Brain pericyte (primary cell): Measurements from ENCODE around the gene TBL1X.
"Not testable (repeated sequence)": the region's sequence is repeated elsewhere in the genome, so short reads cannot be mapped to it uniquely, and the experiment has no call there.

Source experiments
- DNase-seq: peaks from one replicate; pipeline ENCODE4 v3.0.0-alpha.2; 2012; ENCODE audit warnings: low read depth, low spot score

The TBL1X gene

DNA sequence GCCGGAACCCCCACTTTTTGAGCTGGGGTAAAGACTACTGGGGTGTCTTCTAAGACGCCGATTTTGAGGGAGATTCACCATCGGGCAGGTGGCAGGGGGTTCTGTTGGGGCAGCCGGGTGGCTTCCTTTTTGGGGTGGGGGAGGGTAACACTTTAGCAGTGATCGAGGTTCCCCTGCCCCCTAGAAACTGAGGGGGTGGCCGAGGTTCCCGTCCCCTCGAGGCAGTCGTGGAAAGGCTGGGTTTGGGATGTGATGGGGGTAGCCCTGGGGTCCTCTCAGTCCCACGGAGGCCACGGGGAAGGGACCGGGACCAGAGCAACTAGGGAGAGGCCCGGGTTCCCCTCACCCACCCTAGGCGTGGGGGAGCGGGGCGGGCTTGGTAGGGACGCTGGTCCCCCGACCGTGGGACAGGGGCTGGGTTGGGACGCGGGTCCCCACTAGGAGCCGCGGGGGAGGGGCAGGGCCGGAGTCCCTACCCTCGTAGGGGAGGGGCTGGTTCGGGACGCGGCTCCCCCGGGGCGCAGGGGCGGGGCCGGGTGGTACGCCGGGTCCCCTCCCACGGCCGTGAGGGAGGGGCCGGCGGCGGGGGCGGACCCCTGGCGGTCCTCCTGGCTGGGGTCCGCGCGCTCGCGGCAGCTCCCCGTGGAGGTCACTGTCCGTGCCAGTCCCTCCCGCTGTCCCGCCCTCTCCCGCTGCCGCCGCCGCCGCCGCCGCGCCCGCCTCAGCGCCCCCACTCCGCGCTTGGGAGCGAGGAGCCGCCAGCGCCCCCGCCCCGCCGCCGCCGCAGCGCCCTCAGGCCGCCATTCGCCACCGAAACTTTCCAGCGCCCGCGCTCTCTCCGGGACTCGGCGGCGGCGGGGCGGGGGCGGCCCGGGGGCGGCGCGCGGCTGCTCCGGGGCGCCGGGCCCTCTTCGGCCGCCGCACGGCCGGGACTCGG, at the start of gene TBL1X:
Gene TBL1X (plus strand): TSS at position 624 of the 937 bp plus-strand sequence. CDS start 188,529 bp downstream, outside the sequence.
- DNase-seq, result no peak

DNA sequence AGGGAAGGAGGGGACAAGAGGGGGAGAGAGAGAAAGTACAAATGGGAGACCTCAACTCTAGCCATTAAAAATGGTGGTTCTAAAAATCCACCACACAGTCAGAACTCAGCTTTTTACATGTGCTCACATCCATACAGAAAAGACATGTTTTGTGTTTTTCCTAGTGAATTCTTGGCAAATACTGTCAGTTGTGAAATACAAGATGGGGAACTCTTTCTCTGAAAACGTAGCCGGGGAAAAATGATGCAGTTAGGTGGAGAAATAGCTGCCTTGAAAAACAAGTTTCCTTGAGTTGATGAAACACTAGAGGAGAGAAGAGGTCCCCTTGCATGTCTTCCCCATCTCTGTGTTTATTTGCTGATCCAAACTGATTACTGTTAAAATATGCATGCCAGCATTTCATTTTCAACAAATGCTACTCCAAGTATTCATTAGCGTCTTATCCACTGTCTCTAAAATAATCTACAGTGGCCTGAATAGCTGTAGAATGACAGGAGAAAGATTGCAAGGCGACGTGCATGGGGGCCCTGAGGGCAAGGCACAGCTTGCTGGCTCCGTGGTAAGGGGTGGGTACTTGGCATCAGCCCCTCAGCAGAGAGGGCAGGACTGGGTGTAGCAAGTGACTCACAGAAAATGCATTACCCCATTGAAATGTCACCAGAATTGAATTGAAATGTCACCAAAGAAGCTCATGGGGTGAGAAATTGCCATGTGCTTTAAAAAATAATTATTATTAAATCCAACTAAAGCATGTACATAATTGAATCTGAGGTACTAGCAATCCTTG, 48.1 kb upstream of the TBL1X start:
- DNase-seq, result no peak

DNA sequence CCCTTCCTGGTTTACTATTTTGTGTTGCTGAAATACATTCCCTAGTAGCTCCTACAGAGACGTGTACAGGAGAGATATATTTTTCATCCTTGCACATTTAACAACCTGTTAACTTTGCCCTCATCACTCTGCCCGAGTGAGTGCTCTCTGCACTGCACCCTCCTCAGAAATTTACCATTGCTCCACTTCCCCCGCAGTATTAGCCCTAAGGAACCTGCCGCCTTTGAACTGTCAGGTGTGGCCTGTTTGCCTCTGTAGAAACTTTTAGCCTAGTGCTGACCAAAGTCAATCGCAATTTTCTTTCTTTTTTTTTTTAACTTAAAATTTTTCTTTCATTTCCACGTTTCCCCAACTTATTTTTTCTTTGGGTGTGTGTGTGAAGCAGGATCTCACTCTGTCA, 46.6 kb upstream of the TBL1X start:
- no peak for DNase-seq

DNA sequence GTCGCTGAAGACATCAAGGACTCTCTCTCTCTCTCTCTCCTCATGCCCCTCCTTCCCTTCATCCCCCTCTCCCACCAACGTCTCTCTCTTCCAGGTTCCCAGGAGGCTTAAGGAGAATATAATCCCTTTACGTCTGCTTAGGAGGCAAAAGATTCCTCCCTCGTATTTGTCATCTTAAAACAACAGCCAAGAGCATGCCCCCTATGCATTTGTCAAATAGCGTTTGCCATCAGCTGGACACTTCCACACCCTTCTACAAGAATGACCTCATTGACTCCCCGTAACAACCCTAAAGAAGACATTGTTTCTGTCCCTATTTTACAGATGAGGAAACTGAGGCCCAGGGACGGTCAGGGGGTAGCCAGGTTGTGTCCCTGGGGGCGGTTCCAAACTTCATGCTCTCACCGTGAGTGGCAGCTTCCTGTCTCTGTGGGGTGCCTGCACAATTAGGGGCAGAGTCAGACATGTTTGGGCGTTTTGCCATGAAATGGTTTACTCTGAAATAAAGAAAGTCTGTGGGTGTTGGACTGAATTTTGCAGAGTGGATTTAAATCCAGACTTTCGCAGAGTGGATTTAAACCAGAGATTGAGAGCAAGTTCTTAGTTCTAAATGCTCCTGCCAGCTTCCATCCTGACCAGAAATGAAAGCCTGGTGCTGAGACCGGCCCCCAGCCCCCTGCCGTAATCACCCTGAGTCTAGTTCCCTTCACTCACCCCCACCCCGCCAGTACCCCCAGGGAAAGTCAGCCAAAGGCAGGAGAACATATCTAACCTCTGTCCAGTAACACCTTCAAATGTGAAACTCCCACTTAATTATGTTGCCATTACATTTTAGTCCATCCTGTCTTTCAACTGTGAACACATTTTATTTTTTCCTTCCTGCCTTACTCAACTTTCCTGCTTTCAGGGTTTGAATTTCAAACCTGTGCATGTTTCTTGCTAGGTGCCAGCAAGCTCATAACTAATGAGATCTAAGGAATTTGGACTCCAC, 44.3 kb upstream of the TBL1X start:
- no peak for DNase-seq

DNA sequence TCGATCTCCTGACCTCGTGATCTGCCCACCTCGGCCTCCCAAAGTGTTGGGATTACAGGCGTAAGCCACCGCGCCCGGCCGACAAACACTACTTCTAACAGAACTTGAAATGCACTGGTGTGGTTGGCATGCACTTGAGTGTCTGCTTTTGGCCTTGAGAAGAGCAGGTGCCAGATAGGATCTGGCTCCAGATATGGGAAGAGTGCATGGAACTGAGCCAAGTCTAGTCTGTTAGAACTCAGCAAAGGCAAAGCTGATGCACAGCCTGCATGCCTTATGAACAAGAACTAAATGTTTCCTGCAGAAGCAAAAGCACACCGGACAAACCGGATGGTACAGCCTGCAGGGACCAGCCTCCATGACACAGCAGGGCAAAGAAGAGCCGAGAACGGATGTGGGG, 35.1 kb upstream of the TBL1X start:
- DNase-seq, result no peak

DNA sequence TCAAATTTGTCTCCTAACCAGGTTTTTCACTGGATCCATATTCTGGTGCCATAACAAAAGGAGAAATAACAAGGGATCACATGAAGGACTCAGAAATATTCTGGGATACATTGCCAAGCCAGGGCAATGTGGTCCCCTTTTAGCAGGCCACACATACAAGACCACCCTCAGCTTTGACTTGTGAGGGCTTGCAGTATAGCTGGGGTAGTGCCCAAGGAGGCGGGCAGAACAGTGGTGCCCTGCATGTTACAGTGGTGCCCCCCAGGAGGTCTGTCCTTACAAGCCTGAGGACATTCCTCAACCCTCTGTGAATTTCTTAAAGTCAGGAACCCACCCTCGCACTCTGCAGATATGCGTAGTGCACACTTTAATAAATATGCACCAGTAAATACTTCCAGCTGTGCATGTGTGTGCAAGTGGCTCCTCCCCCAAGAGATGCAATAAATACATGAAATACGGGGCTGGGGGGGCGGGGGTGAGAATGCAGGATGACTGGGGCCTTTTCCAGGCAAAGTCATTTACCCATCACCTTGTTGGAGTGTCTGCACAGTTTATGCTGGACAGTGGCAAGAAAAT, 34.4 kb upstream of the TBL1X start:
- no peak for DNase-seq

DNA sequence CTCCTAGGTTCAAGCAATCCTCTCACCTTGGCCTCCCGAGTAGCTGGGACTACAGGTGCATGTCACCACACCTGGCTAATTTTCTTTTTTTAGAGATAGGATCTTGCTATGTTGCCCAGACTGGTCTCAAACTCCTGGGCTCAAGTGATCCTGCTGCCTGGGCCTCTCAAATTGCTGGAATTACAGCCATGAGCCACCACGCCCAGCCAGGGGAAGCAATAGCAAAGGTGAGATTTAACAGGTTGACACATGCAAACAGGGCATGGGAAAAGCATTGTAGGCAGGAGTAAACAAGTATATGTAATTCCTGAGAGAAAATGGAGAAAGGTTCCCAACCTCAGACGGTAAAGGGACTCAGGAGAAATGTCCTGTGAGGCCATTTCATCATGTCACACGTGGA, 33.6 kb upstream of the TBL1X start:
- DNase-seq, result no peak

DNA sequence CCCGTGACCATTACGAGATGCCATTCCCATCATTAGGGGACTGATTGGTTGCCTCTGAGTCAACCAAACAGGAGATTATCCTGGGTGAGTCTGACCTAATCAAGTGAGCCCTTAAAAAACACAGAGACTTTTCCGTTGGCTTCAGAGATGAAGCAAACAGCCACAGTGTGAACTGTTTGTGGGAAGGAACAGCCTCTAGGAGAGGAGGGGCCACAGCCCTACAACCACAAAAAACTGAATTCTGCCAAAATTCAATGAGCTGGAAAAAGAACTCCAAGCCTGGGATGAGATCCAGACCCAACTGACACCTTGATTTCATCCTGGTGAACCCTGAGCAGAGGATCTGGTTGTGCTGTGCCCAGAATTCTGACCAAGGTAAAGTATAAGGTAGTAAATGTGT, 31.3 kb upstream of the TBL1X start:
- DNase-seq, result no peak

DNA sequence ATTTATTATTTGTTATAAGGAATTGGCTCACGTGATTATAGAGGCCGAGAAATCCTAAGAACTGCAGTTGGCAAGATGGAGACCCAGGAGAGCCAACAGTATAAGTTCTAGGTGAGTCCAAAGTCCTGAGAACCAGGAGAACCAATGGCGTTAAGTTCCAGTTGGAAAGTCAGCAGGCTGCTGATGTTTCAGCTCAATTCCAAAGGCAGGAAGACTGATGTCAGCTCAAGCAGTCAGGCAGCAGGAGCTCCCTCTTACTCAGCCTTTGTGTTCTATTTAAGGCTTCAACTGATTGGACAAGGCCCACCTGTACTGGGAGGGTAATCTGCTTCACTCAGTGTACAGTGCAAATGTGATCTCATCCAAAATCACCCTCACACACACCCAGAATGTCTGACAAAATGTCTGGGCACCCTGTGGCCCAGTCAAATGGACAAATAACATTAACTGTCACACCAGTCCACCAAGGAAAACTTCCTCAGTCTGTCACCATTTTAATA, 30.8 kb upstream of the TBL1X start:
- no peak for DNase-seq

DNA sequence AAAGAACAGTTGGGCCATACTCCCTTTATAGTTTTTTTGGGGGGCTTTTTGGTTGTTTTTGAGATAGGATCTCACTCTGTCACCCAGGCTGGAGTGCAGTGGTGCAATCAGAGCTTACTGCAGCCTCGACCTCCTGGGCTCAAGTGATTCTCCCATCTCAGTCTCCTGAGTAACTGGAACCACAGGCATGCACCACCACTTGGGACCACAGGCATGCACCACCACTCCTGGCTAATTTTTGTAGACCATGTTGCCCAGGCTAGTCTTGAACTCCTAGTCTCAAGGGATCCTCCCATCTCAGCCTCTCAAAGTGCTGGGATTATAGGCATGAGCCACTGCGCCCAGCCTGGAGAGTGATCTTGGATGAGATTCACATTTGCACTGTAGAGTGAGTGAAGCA, 29.8 kb upstream of the TBL1X start:
- DNase-seq, result not testable (repeated sequence)

DNA sequence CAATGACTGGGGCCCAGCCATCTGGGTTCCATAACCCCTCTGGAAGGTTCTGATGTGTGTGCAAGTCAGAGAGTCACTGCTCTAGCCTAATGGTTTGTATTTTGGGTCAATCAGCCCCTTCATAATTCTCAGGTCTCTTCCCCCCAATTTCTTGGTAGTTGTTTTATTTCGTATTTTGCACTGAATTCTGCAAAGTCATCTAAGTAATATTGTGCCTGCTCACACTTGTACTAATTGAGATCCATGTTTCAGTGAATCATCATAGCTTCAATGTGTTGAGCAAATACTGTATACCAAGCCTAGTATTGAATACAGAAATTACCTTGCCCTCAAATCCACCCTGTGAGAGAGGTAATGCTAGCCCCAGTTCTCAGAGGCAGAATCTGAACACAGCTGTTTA, 28.0 kb upstream of the TBL1X start:
- no peak for DNase-seq

DNA sequence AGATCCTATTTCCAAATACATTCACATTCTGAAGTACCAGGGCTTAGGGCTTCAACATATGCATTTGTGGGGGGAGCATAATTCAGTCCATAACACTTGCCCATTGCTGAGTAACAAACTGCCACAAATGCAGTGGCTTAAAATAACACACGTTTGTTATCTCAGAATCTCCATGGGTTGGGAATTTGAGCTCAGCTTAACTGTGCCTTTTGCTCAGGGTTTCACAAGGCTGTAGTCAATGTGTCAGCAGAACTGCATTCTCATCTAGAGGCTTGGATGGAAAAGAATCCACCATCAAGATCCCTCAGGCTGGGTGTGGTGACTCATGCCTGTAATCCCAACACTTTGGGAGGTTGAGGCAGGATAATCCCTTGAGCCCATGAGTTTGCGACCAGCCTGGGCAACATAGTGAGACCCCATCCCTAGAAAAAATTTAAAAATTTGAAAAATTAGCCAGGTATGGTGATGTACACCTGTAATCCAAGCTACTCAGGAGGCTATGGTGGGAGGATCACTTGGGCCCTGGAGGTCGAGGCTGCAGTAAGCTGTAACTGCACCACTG, 25.8 kb upstream of the TBL1X start:
- DNase-seq, result no peak

DNA sequence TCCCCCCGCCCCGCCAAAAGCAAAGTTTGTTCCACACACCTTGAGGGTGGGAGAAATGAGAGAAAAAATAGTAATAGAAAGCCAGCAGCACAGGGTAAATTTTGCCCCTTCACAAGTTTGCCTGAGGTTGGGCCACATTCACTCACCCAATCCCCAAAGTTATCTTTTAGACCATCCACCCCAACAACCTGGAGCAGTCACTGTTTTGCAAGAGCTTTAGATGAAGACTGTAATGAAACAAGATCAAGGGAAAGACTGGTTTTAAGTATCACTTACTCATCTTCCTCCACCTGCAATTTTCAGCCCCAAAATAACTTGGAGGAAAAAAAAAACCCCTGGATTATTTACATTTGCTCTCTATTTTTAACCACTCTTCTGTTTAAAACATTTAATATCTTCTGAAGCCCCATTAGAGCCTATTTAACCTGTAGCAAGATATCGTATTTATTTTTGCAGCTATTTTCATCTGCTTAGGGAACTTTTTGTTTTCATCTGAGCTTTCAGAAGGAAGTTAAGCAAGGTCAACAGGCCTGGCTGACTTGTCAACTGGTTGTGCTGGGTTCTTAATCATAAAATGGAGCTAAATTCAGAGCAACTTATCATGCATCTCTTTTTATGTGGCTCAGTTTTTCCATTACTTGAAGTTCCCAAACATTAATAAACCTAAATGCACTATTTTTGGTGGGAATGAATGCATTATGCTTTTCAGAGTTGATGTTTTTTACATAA, 24.6 kb upstream of the TBL1X start:
- DNase-seq, result no peak

DNA sequence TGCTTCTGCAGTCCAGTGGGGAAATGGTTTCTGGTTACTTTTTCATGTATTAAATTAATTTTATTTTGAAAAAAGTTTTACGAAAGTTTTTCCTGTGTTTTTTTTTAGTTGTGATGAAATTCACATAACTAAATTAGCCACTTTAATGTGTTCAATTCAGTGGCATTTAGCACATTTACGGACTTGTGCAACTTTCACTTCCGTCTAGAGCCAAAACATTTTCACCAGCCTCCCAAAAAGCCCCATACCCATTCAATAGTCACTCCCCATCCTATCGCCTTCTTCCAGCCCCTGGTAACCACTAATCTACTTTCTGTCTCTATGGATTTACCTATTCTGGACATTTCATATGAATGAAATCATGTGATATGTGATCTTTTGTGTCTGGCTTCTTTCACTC, 22.8 kb upstream of the TBL1X start:
- no peak for DNase-seq

DNA sequence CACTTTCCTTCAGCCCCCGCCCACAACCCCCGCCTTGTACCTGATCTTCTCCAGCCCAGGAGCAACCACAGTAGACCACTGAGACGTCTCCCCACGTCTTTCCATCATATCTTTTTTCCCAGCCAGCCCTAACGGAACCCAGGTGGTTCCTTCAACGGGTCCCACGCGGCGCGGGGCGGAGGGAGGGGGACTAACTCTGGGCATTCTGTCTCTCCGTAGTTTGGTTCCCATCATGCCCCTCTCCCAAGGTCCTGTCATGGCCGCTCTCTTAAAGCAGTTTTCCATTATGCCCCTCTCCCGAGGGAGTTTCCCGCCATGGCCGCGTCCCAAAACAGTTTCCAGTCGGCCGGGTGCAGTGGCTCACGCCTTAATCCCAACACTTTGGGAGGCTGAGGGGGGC, 21.5 kb upstream of the TBL1X start:
- no peak for DNase-seq

DNA sequence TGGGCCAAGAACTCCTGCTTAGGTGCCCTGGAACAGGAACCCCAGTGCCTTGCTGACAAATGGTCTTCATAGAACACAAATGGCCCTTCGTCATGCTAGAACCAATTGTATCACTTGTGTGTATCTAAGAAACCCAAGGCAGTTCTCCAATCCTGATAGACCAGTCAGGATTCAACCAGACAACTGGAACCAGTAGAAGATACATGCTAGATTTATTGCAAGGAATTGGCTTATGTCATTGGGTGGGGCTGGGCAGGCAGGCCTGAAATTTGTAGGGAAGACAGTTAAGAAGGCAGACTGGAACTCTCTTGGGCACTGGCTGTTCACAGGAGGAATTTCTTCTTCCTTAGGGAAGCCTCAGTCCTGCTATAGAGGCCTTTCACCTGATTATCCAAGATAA, 17.0 kb upstream of the TBL1X start:
- no peak for DNase-seq

DNA sequence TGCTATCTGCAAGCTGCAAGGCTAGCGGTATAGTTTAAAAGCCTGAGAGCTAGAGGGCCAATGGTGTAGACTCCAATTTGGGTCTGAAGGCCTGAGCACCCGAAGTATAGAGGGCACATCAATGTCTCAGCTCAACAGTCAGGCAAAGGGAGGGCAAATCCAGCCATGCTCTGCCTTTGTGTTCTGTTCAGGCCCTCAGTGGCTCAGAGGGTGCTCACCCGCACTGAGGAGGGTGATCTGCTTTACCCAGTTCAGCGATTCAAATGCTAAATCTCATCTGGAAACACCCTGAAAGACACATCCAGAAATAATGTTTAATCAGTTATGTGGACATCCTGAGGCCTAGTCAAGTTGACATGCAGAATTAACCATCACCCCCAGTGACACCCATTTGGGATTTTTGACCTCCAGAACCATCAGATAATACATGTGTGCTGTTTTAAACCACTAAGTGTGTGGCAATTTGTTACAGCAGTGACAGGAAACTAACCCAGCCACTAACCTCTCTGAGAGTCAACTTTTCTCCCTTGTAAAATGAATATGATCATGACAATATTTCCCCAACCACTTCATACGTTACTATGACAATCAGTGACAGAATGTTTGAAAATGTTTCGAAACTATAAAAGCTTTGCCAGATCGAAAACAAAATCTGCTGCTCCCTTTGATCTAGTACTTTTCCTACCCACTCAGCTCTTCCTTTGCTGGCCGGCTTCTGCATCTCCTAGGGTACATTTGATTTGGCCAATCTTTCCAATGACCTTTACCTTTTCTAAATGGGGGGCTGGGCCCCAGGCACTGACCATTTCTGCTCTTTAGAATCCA, 8.4 kb upstream of the TBL1X start:
- no peak for DNase-seq

DNA sequence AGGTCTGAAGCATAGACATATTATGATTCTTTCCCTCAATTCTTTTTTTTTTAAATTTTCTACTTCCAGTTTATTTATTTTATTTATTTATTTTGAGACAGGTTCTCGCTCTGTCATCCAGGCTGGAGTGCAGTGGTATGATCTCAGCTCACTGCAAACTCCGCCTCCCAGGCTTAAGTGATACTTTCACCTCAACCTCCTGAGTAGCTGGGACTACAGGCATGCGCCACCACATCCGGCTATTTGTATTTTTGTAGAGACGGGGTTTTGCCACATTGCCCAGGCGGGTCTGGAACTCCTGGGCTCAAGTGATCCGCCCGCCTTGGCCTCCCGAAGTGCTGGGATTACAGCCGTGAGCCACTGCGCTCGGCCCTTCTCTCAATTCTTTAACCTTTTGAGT, 6.8 kb upstream of the TBL1X start:
- not testable (repeated sequence) for DNase-seq

DNA sequence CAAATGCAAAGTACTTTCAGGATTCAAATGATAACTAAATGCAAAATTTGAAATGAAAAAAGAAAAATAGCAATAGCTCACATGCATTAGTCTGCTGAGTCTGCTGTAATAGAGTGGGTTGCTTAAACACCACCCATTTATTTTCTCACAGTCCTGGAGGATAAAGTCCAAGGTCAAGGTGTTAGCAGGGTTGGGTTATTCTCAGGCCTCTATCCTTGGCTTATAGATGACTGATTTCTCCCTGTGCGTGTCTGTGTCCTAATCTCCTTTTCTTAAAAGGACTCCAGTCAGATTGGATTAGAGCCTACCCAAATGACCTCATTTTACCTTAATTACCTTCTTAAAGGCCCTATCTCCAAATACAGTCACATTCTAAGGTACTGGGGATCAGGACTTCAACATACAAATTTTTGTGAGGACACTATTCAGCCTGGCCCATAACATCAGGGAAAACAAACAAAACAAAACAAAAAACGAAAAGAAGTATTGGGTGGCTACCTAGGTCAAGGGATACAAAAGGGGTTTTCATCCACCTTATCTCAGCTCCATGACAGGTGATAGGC, 6.3 kb upstream of the TBL1X start:
- DNase-seq, result no peak
